MG63 (cell line): ENCODE results near the gene CACNA2D3. TPM values are rescaled to one million over a fixed set of nuclear protein-coding genes. Genes with fewer than 3 reads are reported as not detected.
A peak's percentile ranks its signal among the peaks of the same experiment; 100 is the strongest.

Experiments used
- DNase-seq: peaks from one replicate; pipeline ENCODE4 v3.0.0-alpha.2; 2020
- H3K27me3 ChIP-seq: fragments of 250-450 bp; sonication (Bioruptor Pico); 2 replicates; pipeline ENCODE4 v1.5.1; 2020; ENCODE audit warnings: mild to moderate bottlenecking, moderate library complexity
- H3K36me3 ChIP-seq: fragments of 250-450 bp; sonication (Bioruptor Pico); 2 replicates; pipeline ENCODE4 v1.5.1; 2020; ENCODE audit warnings: mild to moderate bottlenecking, moderate library complexity
- H3K4me3 ChIP-seq: fragments of 250-450 bp; sonication (Bioruptor Pico); 2 replicates; pipeline ENCODE4 v1.5.1; 2020; ENCODE audit warnings: mild to moderate bottlenecking, moderate library complexity
- H3K9me3 ChIP-seq: fragments of 250-450 bp; sonication (Bioruptor Pico); 2 replicates; pipeline ENCODE4 v1.5.1; 2020; ENCODE audit warnings: mild to moderate bottlenecking, moderate library complexity
- total RNA-seq: library from RNA; depleted of rRNA; stranded (reverse); fragments of >200 nt; shearing (Covaris generic); gene quantifications from 2 replicates; pipeline ENCODE4 v1.2.3, GENCODE V29; 2014; ENCODE audit warnings: low replicate concordance

CACNA2D3 gene
- total RNA-seq, 1 experiment from 2014 or later = 2.0 TPM

GRCh38 chr3:54223063-54223462 lies 100.7 kb downstream of the CACNA2D3 start:
- DNase-seq = no peak
- H3K36me3 ChIP-seq = no peaks in the 10 kb centered on the region
- no peaks in the 10 kb centered on the region for H3K9me3 ChIP-seq
- H3K4me3 ChIP-seq = no peak overlapping the region
- H3K27me3 ChIP-seq = no peaks in the 10 kb centered on the region

DNA sequence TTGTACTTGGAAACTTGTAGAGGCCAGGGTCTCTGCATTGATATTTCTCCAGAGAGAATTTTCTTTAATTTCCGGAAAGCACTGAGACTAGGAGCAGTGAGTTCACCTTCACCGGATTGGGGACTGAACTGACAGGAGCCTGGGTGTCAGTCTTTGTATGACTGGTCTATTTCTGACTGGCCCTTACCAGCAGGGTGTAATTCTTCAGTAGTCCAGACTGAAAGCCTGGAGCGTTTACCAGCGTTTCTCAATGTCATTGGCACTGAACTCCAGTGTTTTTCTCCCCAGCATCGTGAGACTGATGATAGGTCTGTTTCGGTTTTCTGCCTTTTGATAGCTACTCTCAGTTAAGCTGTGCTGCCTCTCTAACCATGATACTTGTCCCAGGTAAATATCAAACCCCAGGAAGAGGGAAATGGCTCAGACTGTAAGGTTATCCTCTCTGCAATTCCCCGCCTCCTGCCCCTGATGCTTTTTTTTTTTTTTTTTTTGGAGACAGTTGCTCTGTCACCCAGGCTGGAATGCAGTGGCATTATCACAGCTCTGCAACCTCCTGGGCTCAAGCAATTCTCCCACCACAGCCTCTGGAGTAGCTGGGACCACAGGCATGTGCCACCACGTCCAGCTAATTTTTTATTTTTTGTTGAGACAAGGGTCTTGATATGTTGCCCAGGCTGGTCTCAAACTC lies 103.6 kb downstream of the CACNA2D3 start:
- H3K27me3 ChIP-seq = no peaks in the 10 kb centered on the region
- no peak for DNase-seq
- H3K36me3 ChIP-seq = no peaks in the 10 kb centered on the region
- H3K9me3 ChIP-seq = no peaks in the 10 kb centered on the region
- H3K4me3 ChIP-seq = no peak overlapping the region

- Histone ChIP-seq H3K27me3 (no peaks in the 10 kb centered on the region), H3K4me3 (no peak overlapping the region), H3K36me3 (no peaks in the 10 kb centered on the region), H3K9me3 (no peaks in the 10 kb centered on the region)
- DNase-seq = no peak
Measured at GRCh38 chr3:54228806-54229205, 106.5 kb downstream of the CACNA2D3 start.

- Histone ChIP-seq H3K9me3 (no peaks in the 10 kb centered on the region), H3K4me3 (no peak overlapping the region), H3K27me3 (no peaks in the 10 kb centered on the region), H3K36me3 (no peaks in the 10 kb centered on the region)
- no peak for DNase-seq
Measured at GRCh38 chr3:54232618-54233017, 110.3 kb downstream of the CACNA2D3 start.

GRCh38 chr3:54235998-54236397 lies 113.6 kb downstream of the CACNA2D3 start:
- DNase-seq = no peak
- Histone ChIP-seq H3K36me3 (no peaks in the 10 kb centered on the region), H3K9me3 (no peaks in the 10 kb centered on the region), H3K4me3 (no peak overlapping the region), H3K27me3 (no peaks in the 10 kb centered on the region)

- Histone ChIP-seq H3K4me3 (no peak overlapping the region), H3K36me3 (no peaks in the 10 kb centered on the region)
- no peak for DNase-seq
Measured at GRCh38 chr3:54237109-54237508, 114.8 kb downstream of the CACNA2D3 start.

GRCh38 chr3:54237788-54238502 lies 115.6 kb downstream of the CACNA2D3 start:
- Histone ChIP-seq H3K36me3 (no peaks in the 10 kb centered on the region), H3K27me3 (no peaks in the 10 kb centered on the region), H3K9me3 (no peaks in the 10 kb centered on the region), H3K4me3 (no peak overlapping the region)
- no peak for DNase-seq

More at GRCh38 chr3:54237109-54237508, 114.8 kb downstream of the CACNA2D3 start:
- no peaks in the 10 kb centered on the region for H3K27me3 ChIP-seq
- H3K9me3 ChIP-seq = no peaks in the 10 kb centered on the region

- DNase-seq = no peak
- H3K36me3 ChIP-seq = no peaks in the 10 kb centered on the region
- no peaks in the 10 kb centered on the region for H3K27me3 ChIP-seq
- H3K9me3 ChIP-seq = no peaks in the 10 kb centered on the region
- no peak overlapping the region for H3K4me3 ChIP-seq
Measured at GRCh38 chr3:54240309-54240708, 118.0 kb downstream of the CACNA2D3 start.

DNA sequence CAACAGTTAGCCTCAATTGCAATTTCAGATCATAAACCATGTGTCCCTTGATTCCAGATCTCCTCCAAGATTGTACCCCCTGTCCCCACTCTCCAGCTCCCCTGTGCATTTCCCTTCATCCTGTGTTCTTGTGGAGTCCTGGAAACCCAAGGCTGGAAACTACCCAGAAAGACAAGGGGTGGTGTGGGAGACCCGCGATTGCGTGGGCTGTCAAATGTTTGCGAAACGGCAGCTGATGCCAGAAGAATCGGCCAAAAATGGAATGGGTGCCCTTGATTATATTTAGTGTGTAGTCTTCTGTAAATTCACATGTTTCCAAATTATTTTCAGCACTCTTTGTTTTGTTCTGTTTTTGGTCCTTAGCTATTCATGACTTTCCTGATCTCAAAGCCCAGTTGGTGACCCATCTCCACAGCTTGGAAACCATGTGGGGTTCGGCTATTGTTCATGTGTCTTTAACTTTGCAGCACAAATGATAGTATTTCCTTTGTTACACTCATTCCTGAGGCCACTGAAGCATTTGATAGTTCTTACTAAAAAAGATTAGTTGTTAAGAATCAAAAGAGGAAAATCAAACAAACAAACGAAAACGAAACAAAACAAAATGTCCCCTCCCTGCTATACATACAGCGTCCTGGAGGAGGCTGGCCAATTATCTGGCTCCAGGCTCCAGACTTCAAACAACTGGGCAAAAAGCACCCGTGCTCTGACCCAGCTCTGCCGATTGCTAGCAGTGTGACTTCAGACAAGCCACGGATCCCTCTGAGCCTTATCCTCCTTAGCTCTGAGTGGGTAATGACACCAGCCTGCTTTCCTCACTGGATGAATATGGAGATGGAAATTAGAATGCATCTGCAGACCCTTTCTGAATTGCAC lies 120.9 kb downstream of the CACNA2D3 start:
- Histone ChIP-seq H3K9me3 (no peaks in the 10 kb centered on the region), H3K27me3 (no peaks in the 10 kb centered on the region), H3K36me3 (no peaks in the 10 kb centered on the region), H3K4me3 (peak overlapping the region; percentile 58)
- DNase-seq = peak; percentile 61

DNA sequence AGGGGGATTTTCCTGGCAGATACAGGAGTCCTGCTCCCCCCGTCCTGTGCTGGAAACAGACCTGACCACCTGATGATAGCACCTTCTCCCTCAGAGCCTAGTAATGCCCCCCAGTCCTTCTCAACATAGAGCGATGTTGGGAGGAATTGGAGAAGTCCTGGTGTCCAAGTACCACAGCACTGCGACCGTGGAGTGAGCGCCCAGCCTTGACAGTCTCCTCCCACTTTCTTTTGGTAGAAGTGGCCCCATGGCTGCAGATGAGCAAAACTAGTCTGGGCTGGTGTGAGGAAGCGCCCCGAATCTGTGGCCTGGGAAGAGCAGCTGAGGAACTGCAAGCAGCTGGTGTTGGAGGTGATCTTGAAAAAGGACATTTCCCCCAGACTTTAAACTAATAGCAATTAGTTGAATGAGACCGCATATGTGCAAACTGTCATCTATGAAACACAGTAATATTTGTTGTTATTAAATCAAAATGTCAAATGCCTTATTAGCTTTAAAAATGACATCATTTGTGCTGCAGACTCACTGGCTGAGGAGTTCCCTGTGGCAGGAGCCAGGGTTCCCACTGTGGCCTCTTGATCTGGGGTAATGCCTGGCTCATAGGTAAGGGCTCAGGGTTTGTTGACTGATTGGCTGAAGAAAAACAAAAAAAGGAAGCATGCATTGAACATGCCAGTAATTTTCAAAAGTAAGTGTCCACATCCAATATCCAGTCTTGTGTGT lies 121.8 kb downstream of the CACNA2D3 start:
- H3K36me3 ChIP-seq = no peaks in the 10 kb centered on the region
- H3K27me3 ChIP-seq = no peaks in the 10 kb centered on the region
- H3K4me3 ChIP-seq = peak overlapping the region; percentile 58
- DNase-seq = no peak
- H3K9me3 ChIP-seq = no peaks in the 10 kb centered on the region

DNA sequence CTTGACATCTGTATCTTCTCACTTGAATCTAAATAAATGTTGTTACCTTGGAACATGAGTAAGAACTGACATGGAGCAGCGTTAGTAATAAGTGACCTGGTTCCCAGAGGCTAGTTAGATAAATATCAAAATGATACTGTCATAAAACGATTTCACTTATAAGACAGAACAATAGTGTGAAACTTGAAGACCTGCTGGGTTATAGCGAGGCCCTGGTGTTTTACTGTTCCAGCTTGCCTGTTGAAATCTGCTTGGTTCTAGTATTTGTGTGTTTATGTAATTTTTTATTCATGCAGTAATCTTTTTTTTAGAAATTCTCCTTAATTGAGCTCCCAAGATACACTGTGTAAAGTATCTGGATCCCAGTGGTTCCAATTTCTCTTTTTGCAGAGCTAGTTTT lies 129.4 kb downstream of the CACNA2D3 start:
- DNase-seq = no peak
- Histone ChIP-seq H3K4me3 (no peak overlapping the region), H3K9me3 (no peaks in the 10 kb centered on the region)

GRCh38 chr3:54257125-54257720 lies 134.9 kb downstream of the CACNA2D3 start:
- H3K27me3 ChIP-seq = no peaks in the 10 kb centered on the region
- H3K36me3 ChIP-seq = no peaks in the 10 kb centered on the region
- no peak for DNase-seq
- no peaks in the 10 kb centered on the region for H3K9me3 ChIP-seq
- no peak overlapping the region for H3K4me3 ChIP-seq

More for the DNA sequence above, 129.4 kb downstream of the CACNA2D3 start:
- Histone ChIP-seq H3K27me3 (no peaks in the 10 kb centered on the region), H3K36me3 (no peaks in the 10 kb centered on the region)

GRCh38 chr3:54259636-54260035 lies 137.3 kb downstream of the CACNA2D3 start:
- no peaks in the 10 kb centered on the region for H3K36me3 ChIP-seq
- H3K27me3 ChIP-seq = no peaks in the 10 kb centered on the region
- H3K9me3 ChIP-seq = no peaks in the 10 kb centered on the region
- DNase-seq = no peak
- no peak overlapping the region for H3K4me3 ChIP-seq

DNA sequence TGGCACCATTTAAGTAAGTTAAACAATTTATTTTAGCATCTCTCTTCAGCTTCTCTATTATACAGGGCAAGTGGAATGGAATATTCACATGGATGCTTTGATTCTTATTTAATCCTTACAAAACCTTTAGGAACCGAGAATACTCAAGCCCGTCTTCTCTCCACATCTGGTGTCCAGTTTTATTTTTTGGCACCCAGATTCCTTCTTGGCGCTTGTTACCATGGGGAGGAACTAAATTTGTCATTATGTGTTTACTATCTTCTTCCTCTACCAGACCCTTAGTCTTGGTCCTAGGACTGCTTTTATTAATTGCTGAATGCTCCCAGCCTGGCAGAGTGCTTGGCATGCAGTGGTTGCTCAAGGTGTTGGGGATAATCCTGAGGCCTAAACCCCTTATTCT lies 138.8 kb downstream of the CACNA2D3 start:
- DNase-seq = no peak
- Histone ChIP-seq H3K27me3 (no peaks in the 10 kb centered on the region), H3K9me3 (no peaks in the 10 kb centered on the region), H3K36me3 (no peaks in the 10 kb centered on the region), H3K4me3 (no peak overlapping the region)

DNA sequence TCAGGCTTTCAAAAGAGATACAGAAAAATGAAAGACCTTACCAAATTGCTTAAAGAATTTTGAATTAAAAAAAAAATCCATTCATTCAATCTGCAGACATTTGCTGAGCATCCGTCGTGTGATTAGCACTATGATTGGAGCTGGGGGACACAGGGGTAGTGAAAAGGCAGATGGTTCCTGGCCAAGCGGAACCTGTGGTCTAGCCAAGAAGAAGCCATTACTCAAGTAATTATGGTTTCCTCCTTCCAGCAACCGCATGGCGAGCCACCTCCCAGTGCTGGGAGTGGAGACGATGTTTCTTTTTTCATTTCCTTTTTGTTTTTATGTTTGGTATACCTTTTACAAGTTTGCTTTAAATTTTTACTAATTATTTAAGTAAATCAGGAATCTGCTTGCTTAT lies 140.2 kb downstream of the CACNA2D3 start:
- Histone ChIP-seq H3K4me3 (no peak overlapping the region), H3K36me3 (no peaks in the 10 kb centered on the region), H3K27me3 (no peaks in the 10 kb centered on the region), H3K9me3 (no peaks in the 10 kb centered on the region)
- no peak for DNase-seq

- no peak overlapping the region for H3K4me3 ChIP-seq
- H3K27me3 ChIP-seq = no peaks in the 10 kb centered on the region
- no peak for DNase-seq
- no peaks in the 10 kb centered on the region for H3K36me3 ChIP-seq
- no peaks in the 10 kb centered on the region for H3K9me3 ChIP-seq
Measured at GRCh38 chr3:54262946-54263345, 140.6 kb downstream of the CACNA2D3 start.
